SU-DHL-6 (cell line): ENCODE data around the gene MTCL1.

Experiments used
- CTCF ChIP-seq: fragments of 200-600 bp; sonication (generic); IDR thresholded peaks from one replicate; pipeline ENCODE4 v1.5.1; 2017; ENCODE audit warnings: antibody characterized with exemption, mild to moderate bottlenecking, low read length, moderate library complexity; ENCODE audit not compliant: insufficient read depth, poor library complexity, severe bottlenecking
- EZH2phosphoT487 ChIP-seq: fragments of 200-600 bp; sonication (generic), shearing (Covaris generic); conservative IDR thresholded peaks from 2 replicates; pipeline ENCODE4 v1.6.1; 2018; ENCODE audit warnings: mild to moderate bottlenecking, antibody characterized with exemption, low read length, moderate library complexity, mixed read lengths

DNA sequence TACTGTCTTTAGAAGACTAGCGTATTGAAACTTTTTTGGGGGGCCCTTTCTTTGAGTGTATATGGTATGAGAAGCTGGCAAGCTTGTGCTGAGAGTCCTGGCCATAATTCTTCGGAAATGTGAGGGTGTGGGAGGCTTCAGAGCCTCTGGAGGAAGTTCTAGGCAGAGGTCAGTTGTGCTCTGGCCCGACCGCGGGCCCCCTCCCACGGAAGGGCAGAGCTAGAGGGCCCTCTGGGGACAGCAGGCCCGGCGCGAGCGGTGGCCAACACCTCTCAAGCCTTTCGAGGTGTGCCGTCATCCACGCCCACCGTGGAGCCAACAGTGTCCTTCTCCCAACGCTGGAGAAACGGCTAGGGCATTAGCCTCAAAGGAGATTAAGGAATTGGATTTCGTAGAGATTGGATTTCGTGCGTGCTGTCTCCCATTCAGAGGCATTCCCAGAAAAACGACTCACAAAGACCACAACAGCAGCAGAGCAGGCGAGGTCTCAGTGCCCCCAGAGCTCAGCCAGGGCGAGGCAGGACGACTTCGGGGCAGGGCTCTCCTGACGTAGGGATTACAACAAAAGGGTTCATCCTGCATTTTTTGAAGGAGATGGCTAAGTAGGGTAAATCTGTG lies 2.2 kb upstream of the MTCL1 start:
- TF ChIP-seq CTCF (no peak), EZH2phosphoT487 (no peak)
